PC-3 (cell line): ENCODE measurements around the gene BTBD2. TPM values are rescaled to one million over a fixed set of nuclear protein-coding genes. Genes with fewer than 3 reads are reported as not detected.

Experiments used
- ATAC-seq: fragments of 200-7000 bp; cut with Tn5 transposase; 2 replicates; pipeline ENCODE4 v1.9.1; 2020; ENCODE audit warnings: mild to moderate bottlenecking, moderate library complexity
- BruUV-seq: library from RNA; stranded (reverse); fragments of 400-500 nt; replicated peaks from 2 replicates; lab custom pipeline; 2021; lab: Mats Ljungman, UMichigan
- CTCF ChIA-PET: fragments of 300-600 bp; sonication (Branson Sonifier 250); formaldehyde crosslinking; loops from one replicate; lab custom pipeline; 2022; ENCODE audit warnings: antibody characterized with exemption; lab: Charles Lee
- POLR2A ChIA-PET: fragments of 300-600 bp; sonication (Branson Sonifier 250); formaldehyde crosslinking; loops from one replicate; lab custom pipeline; 2022; ENCODE audit warnings: antibody characterized with exemption; ENCODE audit not compliant: unreplicated experiment; lab: Charles Lee
- DNase-seq: peaks from one replicate; pipeline ENCODE4 v3.0.0-alpha.2; 2015
- H2AFZ ChIP-seq: fragments of 300-600 bp; sonication (generic); 2 replicates; pipeline ENCODE4 v1.6.0; 2016; ENCODE audit warnings: antibody characterized with exemption, low read length
- H3F3A ChIP-seq: fragments of 300-600 bp; sonication (generic); one replicate; pipeline ENCODE4 v1.6.0; 2017; ENCODE audit warnings: antibody characterized with exemption, low read length, control low read depth, mild to moderate bottlenecking; ENCODE audit not compliant: unreplicated experiment
- H3K27ac ChIP-seq: fragments of 300-600 bp; sonication (generic); 2 replicates; pipeline ENCODE4 v1.5.1; 2016; ENCODE audit warnings: mild to moderate bottlenecking, low read length
- H3K27me3 ChIP-seq: fragments of 300-600 bp; sonication (generic); 2 replicates; pipeline ENCODE4 v1.6.1; 2016; ENCODE audit warnings: low read length, mixed read lengths
- H3K36me3 ChIP-seq: fragments of 300-600 bp; sonication (generic); 2 replicates; pipeline ENCODE4 v1.6.1; 2016; ENCODE audit warnings: low read depth, mixed run types, low read length, mixed read lengths
- H3K4me1 ChIP-seq: fragments of 300-600 bp; sonication (generic); 2 replicates; pipeline ENCODE4 v1.5.1; 2016; ENCODE audit warnings: low read length; ENCODE audit not compliant: insufficient read depth
- H3K4me2 ChIP-seq: fragments of 300-600 bp; sonication (generic); 2 replicates; pipeline ENCODE4 v1.6.0; 2016; ENCODE audit warnings: low read length
- H3K4me3 ChIP-seq: fragments of 300-600 bp; sonication (generic); 2 replicates; pipeline ENCODE4 v1.5.1; 2016; ENCODE audit warnings: mild to moderate bottlenecking, low read length, mixed read lengths
- H3K79me2 ChIP-seq: fragments of 300-600 bp; sonication (generic); 2 replicates; pipeline ENCODE4 v1.6.1; 2017; ENCODE audit warnings: low read length, mixed read lengths
- H3K9ac ChIP-seq: fragments of 300-600 bp; sonication (generic); 2 replicates; pipeline ENCODE4 v1.6.0; 2016; ENCODE audit warnings: mild to moderate bottlenecking, low read length
- H3K9me2 ChIP-seq: fragments of 300-600 bp; sonication (generic); replicated peaks from 2 replicates; pipeline ENCODE4 v1.6.1; 2016; ENCODE audit warnings: mixed run types, low read length, mixed read lengths
- H3K9me3 ChIP-seq: fragments of 300-600 bp; sonication (generic); 2 replicates; pipeline ENCODE4 v1.6.1; 2016; ENCODE audit warnings: low read length, mixed read lengths
- H4K20me1 ChIP-seq: fragments of 300-600 bp; sonication (generic); 2 replicates; pipeline ENCODE4 v1.6.1; 2016; ENCODE audit warnings: low read length, mixed read lengths
- CTCF ChIP-seq: fragments of 300-600 bp; sonication (generic); conservative IDR thresholded peaks from 2 replicates; pipeline ENCODE4 v1.5.1; 2017; ENCODE audit warnings: antibody characterized with exemption, low read depth, mild to moderate bottlenecking, low read length
- EZH2 ChIP-seq: fragments of 300-600 bp; sonication (generic); IDR thresholded peaks from one replicate; pipeline ENCODE4 v1.6.1; 2017; ENCODE audit warnings: antibody characterized with exemption, mild to moderate bottlenecking, low read length; ENCODE audit not compliant: unreplicated experiment
- EZH2phosphoT487 ChIP-seq: fragments of 300-600 bp; sonication (generic); IDR thresholded peaks from 2 replicates; pipeline ENCODE4 v1.6.1; 2018; ENCODE audit warnings: mild to moderate bottlenecking, antibody characterized with exemption, low read length, borderline replicate concordance
- intact Hi-C: fragments of 100-400 bp; cut with micrococcal nuclease; formaldehyde crosslinking; loops from 2 replicates; pipeline ENCODE4 v1.9.0; 2023
- total RNA-seq: library from RNA; depleted of rRNA; stranded (reverse); fragments of >200 nt; gene quantifications from 2 replicates; pipeline ENCODE4 v1.2.3, GENCODE V29; 2014

BTBD2 gene
- total RNA-seq, 1 experiment from 2014 or later, result 72.0 TPM

GRCh38 chr19:1954532-1954933 is 61.0 kb downstream of the BTBD2 start:
- POLR2A ChIA-PET, result no interaction called here
- intact Hi-C loops, result no loop called here
- Histone ChIP-seq H3K9me2 (no peaks in the 10 kb centered on the region), H3K4me3 (no peak overlapping the region), H3K27me3 (no peaks in the 10 kb centered on the region), H4K20me1 (no peaks in the 10 kb centered on the region), H3K9ac (no peak overlapping the region), H3F3A (no peaks in the 10 kb centered on the region), H3K79me2 (peaks cover 51% of the 10 kb centered on the region), H3K36me3 (no peaks in the 10 kb centered on the region), H3K4me1 (no peaks in the 10 kb centered on the region), H2AFZ (no peak overlapping the region), H3K9me3 (no peaks in the 10 kb centered on the region), H3K4me2 (no peak overlapping the region), H3K27ac (no peak overlapping the region)
- DNase-seq (no peak), ATAC-seq (no peak)
- CTCF ChIA-PET, result no interaction called here
- BruUV-seq, result no TSS peak
- TF ChIP-seq CTCF, result no peak
- no peak for TF ChIP-seq EZH2
- TF ChIP-seq EZH2phosphoT487, result no peak

- Histone ChIP-seq H2AFZ (no peak overlapping the region), H3K27ac (no peak overlapping the region), H3K4me3 (no peak overlapping the region), H3K36me3 (no peaks in the 10 kb centered on the region), H3K27me3 (no peaks in the 10 kb centered on the region), H3K9ac (no peak overlapping the region), H3K4me2 (no peak overlapping the region), H3K9me2 (no peaks in the 10 kb centered on the region), H3K79me2 (peaks cover 57% of the 10 kb centered on the region), H4K20me1 (no peaks in the 10 kb centered on the region), H3K4me1 (no peaks in the 10 kb centered on the region), H3K9me3 (no peaks in the 10 kb centered on the region), H3F3A (no peaks in the 10 kb centered on the region)
- TF ChIP-seq EZH2 (no peak), EZH2phosphoT487 (no peak), CTCF (no peak)
- BruUV-seq, result no TSS peak
- no peak for ATAC-seq
- DNase-seq, result no peak
- CTCF ChIA-PET, result no interaction called here
- intact Hi-C loops, result no loop called here
- POLR2A ChIA-PET, result no interaction called here
These were observed 61.9 kb downstream of the BTBD2 start for GRCh38 chr19:1953441-1954094.

- no peak overlapping the region for H3K4me2 ChIP-seq
- no peak overlapping the region for H2AFZ ChIP-seq
- no peak overlapping the region for H3K4me3 ChIP-seq
- no peak for DNase-seq
- H3K36me3 ChIP-seq, result no peaks in the 10 kb centered on the region
- H3K27me3 ChIP-seq, result no peaks in the 10 kb centered on the region
- ChIA-PET POLR2A (no interaction called here), CTCF (no interaction called here)
- no peak overlapping the region for H3K9ac ChIP-seq
- intact Hi-C loops, result no loop called here
- TF ChIP-seq CTCF, result no peak
- TF ChIP-seq EZH2phosphoT487, result no peak
- TF ChIP-seq EZH2, result no peak
- H3K9me2 ChIP-seq, result no peaks in the 10 kb centered on the region
- ATAC-seq, result no peak
- peaks cover 62% of the 10 kb centered on the region for H3K79me2 ChIP-seq
- H3K27ac ChIP-seq, result no peak overlapping the region
- H3K4me1 ChIP-seq, result no peaks in the 10 kb centered on the region
- no peaks in the 10 kb centered on the region for H3F3A ChIP-seq
- no TSS peak for BruUV-seq
- no peaks in the 10 kb centered on the region for H4K20me1 ChIP-seq
- H3K9me3 ChIP-seq, result no peaks in the 10 kb centered on the region
These were observed 62.5 kb downstream of the BTBD2 start for GRCh38 chr19:1953037-1953436.
